HG03097 (cell line): Measurements from ENCODE around the gene SNAPIN.

Experiments
- ATAC-seq: cut with Tn5 transposase; IDR thresholded peaks from one replicate; pipeline ENCODE4 v1.9.1; 2021; ENCODE audit not compliant: unreplicated experiment, low FRiP score

Gene SNAPIN

DNA sequence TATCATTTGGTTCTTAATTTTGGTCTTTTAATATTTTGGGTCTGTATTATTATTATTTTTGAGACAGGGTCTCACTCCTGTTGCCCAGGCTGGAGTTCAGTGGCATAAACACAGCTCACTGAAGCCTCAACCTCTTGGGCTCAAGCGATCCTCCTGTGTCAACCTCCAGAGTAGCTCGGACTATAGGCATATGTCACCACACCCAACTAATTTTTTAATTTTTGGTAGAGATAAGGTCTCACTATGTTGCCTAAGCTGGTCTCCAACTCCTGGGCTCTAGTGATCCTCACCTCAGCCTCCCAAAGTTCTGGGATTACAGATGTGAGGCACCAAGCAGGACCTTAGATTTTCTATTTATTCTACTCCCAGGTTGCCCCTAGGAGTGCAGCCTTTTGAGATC is 15.0 kb downstream of the SNAPIN start:
- ATAC-seq, result no peak

GRCh38 chr1:153677718-153678518 is 19.4 kb downstream of the SNAPIN start:
- ATAC-seq, result no peak

DNA sequence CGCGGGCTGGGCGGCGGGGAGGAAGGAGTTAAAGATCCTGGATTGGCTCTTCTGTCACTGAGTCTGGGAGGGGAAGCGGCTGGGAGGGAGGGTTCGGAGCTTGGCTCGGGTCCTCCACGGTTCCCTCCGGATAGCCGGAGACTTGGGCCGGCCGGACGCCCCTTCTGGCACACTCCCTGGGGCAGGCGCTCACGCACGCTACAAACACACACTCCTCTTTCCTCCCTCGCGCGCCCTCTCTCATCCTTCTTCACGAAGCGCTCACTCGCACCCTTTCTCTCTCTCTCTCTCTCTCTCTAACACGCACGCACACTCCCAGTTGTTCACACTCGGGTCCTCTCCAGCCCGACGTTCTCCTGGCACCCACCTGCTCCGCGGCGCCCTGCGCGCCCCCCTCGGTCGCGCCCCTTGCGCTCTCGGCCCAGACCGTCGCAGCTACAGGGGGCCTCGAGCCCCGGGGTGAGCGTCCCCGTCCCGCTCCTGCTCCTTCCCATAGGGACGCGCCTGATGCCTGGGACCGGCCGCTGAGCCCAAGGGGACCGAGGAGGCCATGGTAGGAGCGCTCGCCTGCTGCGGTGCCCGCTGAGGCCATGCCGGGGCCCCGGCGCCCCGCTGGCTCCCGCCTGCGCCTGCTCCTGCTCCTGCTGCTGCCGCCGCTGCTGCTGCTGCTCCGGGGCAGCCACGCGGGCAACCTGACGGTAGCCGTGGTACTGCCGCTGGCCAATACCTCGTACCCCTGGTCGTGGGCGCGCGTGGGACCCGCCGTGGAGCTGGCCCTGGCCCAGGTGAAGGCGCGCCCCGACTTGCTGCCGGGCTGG is 20.2 kb downstream of the SNAPIN start, which contains the start of gene NPR1:
TSS of gene NPR1 (plus strand) at position 170 of the 818 bp plus-strand sequence. CDS start at position 591, 421 bp downstream.
- no peak for ATAC-seq

GRCh38 chr1:153679337-153680119 is 21.0 kb downstream of the SNAPIN start:
- ATAC-seq, result no peak

DNA sequence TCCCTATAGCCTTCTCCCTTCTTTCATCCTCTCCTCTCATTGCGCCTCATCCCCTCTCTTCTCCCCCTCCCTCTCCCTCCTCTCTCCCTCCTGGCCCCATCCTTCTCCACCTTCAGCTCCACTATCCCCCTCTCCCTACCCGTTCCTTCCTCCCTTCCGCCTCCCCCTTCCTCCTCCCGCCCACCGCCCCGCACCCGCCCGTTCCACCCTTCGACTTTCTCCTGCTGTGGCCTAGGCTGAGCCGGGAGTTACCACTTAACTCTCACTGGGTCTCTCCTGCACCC is 21.6 kb downstream of the SNAPIN start:
- no peak for ATAC-seq

DNA sequence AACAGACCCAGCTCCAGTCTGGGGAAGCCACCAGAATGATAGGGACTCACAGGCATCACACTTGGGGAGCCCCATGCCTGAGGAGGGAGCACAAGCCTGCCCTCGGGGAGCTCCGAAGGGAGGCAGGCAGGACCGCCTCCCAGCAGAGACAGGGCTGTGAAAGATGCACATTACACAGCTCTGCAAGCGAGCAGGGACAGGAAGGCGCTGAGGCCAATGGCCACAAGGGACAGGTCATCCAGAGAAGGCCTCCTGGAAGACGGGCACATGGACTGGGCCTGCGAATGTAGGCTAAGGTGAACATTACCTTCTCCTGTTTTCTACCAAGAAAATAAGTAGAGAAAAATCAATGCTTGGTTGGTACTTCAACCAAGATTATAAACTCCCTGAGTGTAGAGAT is 24.2 kb downstream of the SNAPIN start:
- ATAC-seq, result no peak

DNA sequence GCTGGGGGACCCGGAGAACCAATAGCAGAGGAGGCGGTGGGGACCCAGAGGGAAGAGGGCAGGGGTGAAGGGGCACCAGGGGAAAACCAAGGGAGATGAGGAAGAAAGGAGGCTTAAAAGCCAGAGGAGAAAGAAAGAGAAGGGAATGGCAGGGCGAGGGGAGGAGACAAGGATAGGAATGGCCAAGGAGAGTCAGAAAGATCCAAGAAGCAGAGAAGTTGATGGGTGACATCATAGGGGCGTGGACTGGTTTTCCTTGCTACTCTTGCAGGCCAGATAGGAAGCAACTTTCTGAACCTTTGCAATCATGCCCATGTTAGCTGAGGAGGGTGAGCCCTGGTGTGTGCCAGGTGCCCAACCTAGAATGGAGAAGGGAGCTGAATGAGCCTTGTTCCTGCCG is 25.4 kb downstream of the SNAPIN start:
- no peak for ATAC-seq

DNA sequence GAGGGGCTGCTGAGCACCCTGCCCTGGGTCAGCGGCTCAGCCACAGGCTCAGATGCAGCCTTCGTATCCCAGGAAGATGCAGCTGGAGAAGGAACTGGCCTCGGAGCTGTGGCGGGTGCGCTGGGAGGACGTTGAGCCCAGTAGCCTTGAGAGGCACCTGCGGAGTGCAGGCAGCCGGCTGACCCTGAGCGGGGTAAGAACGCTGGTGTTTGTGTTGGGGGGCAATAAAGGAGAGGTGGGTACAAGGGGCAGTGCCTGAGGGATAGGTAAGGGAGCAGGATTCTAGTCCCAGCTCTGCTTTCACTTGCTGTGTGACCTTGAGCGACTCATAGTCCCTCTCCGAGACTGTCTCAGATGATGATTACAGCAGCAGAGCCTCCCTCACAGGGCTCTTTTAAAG is 26.4 kb downstream of the SNAPIN start:
- ATAC-seq, result no peak

- no peak for ATAC-seq
These were observed 27.2 kb downstream of the SNAPIN start for GRCh38 chr1:153685544-153686340.

GRCh38 chr1:153687346-153688125 is 29.0 kb downstream of the SNAPIN start:
- ATAC-seq, result no peak

- no peak for ATAC-seq
These were observed 29.8 kb downstream of the SNAPIN start for GRCh38 chr1:153688276-153688675.

GRCh38 chr1:153688736-153689328 is 30.3 kb downstream of the SNAPIN start:
- ATAC-seq, result no peak

DNA sequence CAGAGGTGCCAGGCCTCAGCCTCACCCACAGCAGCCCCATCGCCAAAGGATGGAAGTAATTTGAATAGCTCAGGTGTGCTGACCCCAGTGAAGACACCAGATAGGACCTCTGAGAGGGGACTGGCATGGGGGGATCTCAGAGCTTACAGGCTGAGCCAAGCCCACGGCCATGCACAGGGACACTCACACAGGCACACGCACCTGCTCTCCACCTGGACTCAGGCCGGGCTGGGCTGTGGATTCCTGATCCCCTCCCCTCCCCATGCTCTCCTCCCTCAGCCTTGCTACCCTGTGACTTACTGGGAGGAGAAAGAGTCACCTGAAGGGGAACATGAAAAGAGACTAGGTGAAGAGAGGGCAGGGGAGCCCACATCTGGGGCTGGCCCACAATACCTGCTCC is 35.0 kb downstream of the SNAPIN start:
- no peak for ATAC-seq

- no peak for ATAC-seq
These were observed 38.2 kb downstream of the SNAPIN start for GRCh38 chr1:153696741-153697140.

GRCh38 chr1:153697191-153698019 is 38.9 kb downstream of the SNAPIN start:
- ATAC-seq, result no peak

- no peak for ATAC-seq
These were observed 39.8 kb downstream of the SNAPIN start for GRCh38 chr1:153698020-153698922.

DNA sequence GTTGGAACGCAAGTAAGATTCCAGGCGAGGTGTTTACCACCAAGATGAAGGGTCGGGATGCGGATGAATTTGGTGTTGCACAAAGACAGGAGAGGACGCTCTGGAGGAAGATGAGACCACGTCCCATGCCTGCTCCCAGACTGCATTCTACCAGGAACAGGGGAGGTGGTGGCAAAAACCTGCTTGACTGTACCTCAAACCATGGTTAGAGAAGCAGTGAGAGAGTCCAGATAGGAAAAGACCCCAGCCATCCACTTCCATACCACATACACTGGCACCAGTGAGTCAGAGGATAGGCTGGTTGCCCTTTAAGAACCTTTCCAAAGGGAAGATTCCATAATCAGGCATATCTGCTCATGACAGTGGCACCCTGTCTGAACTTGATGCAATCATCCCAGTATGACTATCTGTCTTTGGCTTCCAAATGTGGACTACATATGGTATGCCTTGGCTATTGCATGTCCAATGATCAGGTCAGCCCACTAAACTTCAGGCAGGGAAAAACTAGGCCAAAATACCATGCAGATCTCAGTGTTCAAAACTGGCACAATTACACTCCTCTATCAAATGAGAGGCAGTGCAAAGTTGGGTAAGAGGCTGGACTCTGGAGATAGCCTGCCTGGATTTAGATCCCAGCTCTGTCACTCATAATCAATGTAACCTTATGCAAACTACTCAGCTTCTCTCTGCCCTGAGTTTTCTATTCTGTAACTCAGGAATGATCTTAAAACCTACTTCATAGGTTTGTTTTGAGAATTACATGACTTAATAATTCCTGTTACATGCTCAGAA is 40.6 kb downstream of the SNAPIN start:
- no peak for ATAC-seq
